Endodermal cell (in vitro differentiated cells): ENCODE measurements around the gene VWA8. TPM values are rescaled to one million over a fixed set of nuclear protein-coding genes. Genes with fewer than 3 reads are reported as not detected.
A peak's percentile ranks its signal among the peaks of the same experiment; 100 is the strongest.

Experiments used
- DNase-seq: peaks from one replicate; pipeline ENCODE4 v3.0.0-alpha.2; 2017
- H3K27ac ChIP-seq: 2 replicates; pipeline ENCODE4 v1.5.1; 2013; ENCODE audit warnings: mild to moderate bottlenecking, low read depth, low read length, moderate library complexity
- H3K27me3 ChIP-seq: 2 replicates; pipeline ENCODE4 v1.6.1; 2013; ENCODE audit warnings: mild to moderate bottlenecking, low read length, moderate library complexity; ENCODE audit not compliant: insufficient read depth, control insufficient read depth, poor library complexity, severe bottlenecking
- H3K36me3 ChIP-seq: 2 replicates; pipeline ENCODE4 v1.7.0; 2013; ENCODE audit warnings: mild to moderate bottlenecking, low read length, moderate library complexity; ENCODE audit not compliant: control insufficient read depth, insufficient read depth
- H3K4me1 ChIP-seq: one replicate; pipeline ENCODE4 v1.7.0; 2013; ENCODE audit warnings: low read length; ENCODE audit not compliant: control insufficient read depth, insufficient read depth
- H3K4me3 ChIP-seq: 2 replicates; pipeline ENCODE4 v1.5.1; 2013; ENCODE audit warnings: mild to moderate bottlenecking, low read length, moderate library complexity
- H3K9ac ChIP-seq: 2 replicates; pipeline ENCODE4 v1.6.1; 2013; ENCODE audit warnings: mild to moderate bottlenecking, low read length, moderate library complexity; ENCODE audit not compliant: poor library complexity, severe bottlenecking; ENCODE audit errors: extremely low read depth
- H3K9me3 ChIP-seq: 2 replicates; pipeline ENCODE4 v1.6.1; 2013; ENCODE audit warnings: mild to moderate bottlenecking, low read length, moderate library complexity; ENCODE audit not compliant: control insufficient read depth
- H3K27ac Mint-ChIP-seq: 2 replicates; pipeline ENCODE4 v1.8.0; 2020; ENCODE audit warnings: mixed read lengths
- H3K27me3 Mint-ChIP-seq: 2 replicates; pipeline ENCODE4 v1.8.0; 2021; ENCODE audit warnings: mild to moderate bottlenecking, mixed read lengths; ENCODE audit not compliant: insufficient read depth
- H3K36me3 Mint-ChIP-seq: 2 replicates; pipeline ENCODE4 v1.8.0; 2020; ENCODE audit warnings: low read depth, mixed read lengths
- H3K4me1 Mint-ChIP-seq: 2 replicates; pipeline ENCODE4 v1.8.0; 2020; ENCODE audit warnings: mixed read lengths
- H3K4me3 Mint-ChIP-seq: 2 replicates; pipeline ENCODE4 v1.8.0; 2020; ENCODE audit warnings: mild to moderate bottlenecking, moderate library complexity, mixed read lengths
- H3K9me3 Mint-ChIP-seq: 2 replicates; pipeline ENCODE4 v1.8.0; 2020; ENCODE audit warnings: mild to moderate bottlenecking, mixed read lengths
- CTCF ChIP-seq: fragments of 200-600 bp; sonication (generic); conservative IDR thresholded peaks from 2 replicates; pipeline ENCODE4 v1.5.0; 2021; ENCODE audit warnings: antibody characterized with exemption, mild to moderate bottlenecking
- WGBS, 2 experiments: methylation state at CpG; one replicate each; pipeline versions ENCODE4 v1.1.5 to v1.1.7; 2013; ENCODE audit warnings: missing lambda C conversion rate in 2 of 2, mixed read lengths in 1 of 2; ENCODE audit not compliant: insufficient coverage in 1 of 2, insufficient read length in 1 of 2; 5-methylcytosine and 5-hydroxymethylcytosine counted together
- total RNA-seq, 2 donors: library from RNA; stranded (reverse); fragmentation: NEBNext Ultra II Directional in 1 of 2; extraction: Animal tissue kit (Norgen Biotek cat#: 25700) in 1 of 2; gene quantifications; 2 replicates in 1 of 2; 3 replicates in 1 of 2; pipeline ENCODE4 v1.2.1, GENCODE V29; 2021

The VWA8 gene
- total RNA-seq, 2 donors from 2014 or later, result 24.6 to 25.6 TPM

- Histone ChIP-seq H3K27me3 (no peaks in the 10 kb centered on the region), H3K9ac (no peak overlapping the region), H3K27ac (no peak overlapping the region), H3K4me1 (no peaks in the 10 kb centered on the region), H3K4me3 (no peak overlapping the region), H3K36me3 (peaks cover 14% of the 10 kb centered on the region), H3K9me3 (no peaks in the 10 kb centered on the region)
- WGBS, 2 experiments, result 91% methylated on average over 1 of the region's 2 CpGs; no CpG with 5 or more reads in 1 of the 2 experiments
- H3K27me3 Mint-ChIP-seq, result no peaks in the 10 kb centered on the region
- peak overlapping the region; percentile 63 for H3K27ac Mint-ChIP-seq
- TF ChIP-seq CTCF, result no peak
- no peak for DNase-seq
- peaks cover 43% of the 10 kb centered on the region for H3K36me3 Mint-ChIP-seq
- peaks cover 9% of the 10 kb centered on the region for H3K4me1 Mint-ChIP-seq
- no peak overlapping the region for H3K4me3 Mint-ChIP-seq
- H3K9me3 Mint-ChIP-seq, result peaks cover 3% of the 10 kb centered on the region
Measured at GRCh38 chr13:41588899-41589298, 372.0 kb downstream of the VWA8 start.

- Mint-ChIP-seq H3K4me1 (peaks cover 9% of the 10 kb centered on the region), H3K9me3 (peaks cover 3% of the 10 kb centered on the region), H3K36me3 (peaks cover 47% of the 10 kb centered on the region), H3K27me3 (no peaks in the 10 kb centered on the region), H3K4me3 (no peak overlapping the region), H3K27ac (no peak overlapping the region)
- no peak overlapping the region for H3K9ac ChIP-seq
- no peaks in the 10 kb centered on the region for H3K9me3 ChIP-seq
- WGBS, 2 experiments, result 100% methylated on average over 1 of the region's 1 CpG; no CpG with 5 or more reads in 1 of the 2 experiments
- no peaks in the 10 kb centered on the region for H3K4me1 ChIP-seq
- no peak overlapping the region for H3K4me3 ChIP-seq
- no peaks in the 10 kb centered on the region for H3K27me3 ChIP-seq
- no peak for DNase-seq
- H3K36me3 ChIP-seq, result peaks cover 14% of the 10 kb centered on the region
- TF ChIP-seq CTCF, result no peak
- no peak overlapping the region for H3K27ac ChIP-seq
Measured at GRCh38 chr13:41588448-41588847, 372.5 kb downstream of the VWA8 start.

GRCh38 chr13:41587490-41587889 lies 373.4 kb downstream of the VWA8 start:
- Mint-ChIP-seq H3K9me3 (peaks cover 2% of the 10 kb centered on the region), H3K4me1 (peaks cover 9% of the 10 kb centered on the region), H3K4me3 (no peak overlapping the region), H3K27me3 (no peaks in the 10 kb centered on the region), H3K27ac (no peak overlapping the region), H3K36me3 (peaks cover 54% of the 10 kb centered on the region)
- Histone ChIP-seq H3K9ac (no peak overlapping the region), H3K4me1 (no peaks in the 10 kb centered on the region), H3K27me3 (no peaks in the 10 kb centered on the region), H3K27ac (no peak overlapping the region), H3K9me3 (no peaks in the 10 kb centered on the region), H3K36me3 (peaks cover 14% of the 10 kb centered on the region), H3K4me3 (no peak overlapping the region)
- peak; percentile 66 for TF ChIP-seq CTCF
- WGBS, 2 experiments, result 92 to 93% methylated on average over 3 to 9 of the region's 9 CpGs
- peak; percentile 76 for DNase-seq
